SK-N-SH (cell line): ENCODE results near the gene JMJD8. TPM values are rescaled to one million over a fixed set of nuclear protein-coding genes. Genes with fewer than 3 reads are reported as not detected.
A peak's percentile ranks its signal among the peaks of the same experiment; 100 is the strongest.

Experiments used
- CTCF ChIA-PET: fragments of 300-600, 350-600 bp; formaldehyde crosslinking; extraction: SDS; loops from one replicate; lab custom pipeline; 2021; lab: Yijun Ruan, JAX
- POLR2A ChIA-PET: fragments of 350-600 bp; sonication (Branson Sonifier 250); formaldehyde crosslinking; extraction: SDS; loops from one replicate; lab custom pipeline; 2020; ENCODE audit warnings: antibody characterized with exemption, inconsistent platforms; lab: Yijun Ruan, JAX
- DNase-seq: peaks from one replicate; pipeline ENCODE4 v3.0.0; 2012
- H2AFZ ChIP-seq: fragments of 200-600 bp; sonication (generic); 2 replicates; pipeline ENCODE4 v1.8.1; 2016; ENCODE audit warnings: antibody characterized with exemption, mild to moderate bottlenecking, low read depth
- H3F3A ChIP-seq: fragments of 200-600 bp; sonication (generic); replicated peaks from 2 replicates; pipeline ENCODE3; 2016; ENCODE audit warnings: antibody characterized with exemption, mild to moderate bottlenecking; ENCODE audit not compliant: insufficient read depth
- H3K27ac ChIP-seq, 2 experiments: fragments of 200-500 bp in 1 of 2; fragments of 200-600 bp in 1 of 2; sonication (Bioruptor generic) in 1 of 2; sonication (generic), shearing (Covaris generic) in 1 of 2; 2 replicates each; pipeline versions ENCODE4 v1.5.1 to v1.6.1; 2014 to 2016; ENCODE audit warnings: low read depth in 2 of 2, inconsistent platforms in 1 of 2, low read length in 1 of 2, mild to moderate bottlenecking in 1 of 2, mixed read lengths in 1 of 2
- H3K27me3 ChIP-seq: fragments of 200-600 bp; sonication (generic), shearing (Covaris generic); 2 replicates; pipeline ENCODE4 v1.6.1; 2016; ENCODE audit warnings: mixed run types; ENCODE audit not compliant: insufficient read depth
- H3K36me3 ChIP-seq, 2 experiments: fragments of 200-500 bp in 1 of 2; fragments of 200-600 bp in 1 of 2; sonication (Bioruptor generic) in 1 of 2; sonication (generic) in 1 of 2; replicated peaks in 1 of 2; 2 replicates each; pipeline versions ENCODE3 to v1.5.1; 2014 to 2016; ENCODE audit warnings: low read length in 1 of 2, mild to moderate bottlenecking in 1 of 2; ENCODE audit not compliant: insufficient read depth in 2 of 2, control insufficient read depth in 1 of 2
- H3K4me1 ChIP-seq, 2 experiments: fragments of 200-500 bp in 1 of 2; fragments of 200-600 bp in 1 of 2; sonication (Bioruptor generic) in 1 of 2; sonication (generic), shearing (Covaris generic) in 1 of 2; 2 replicates each; pipeline versions ENCODE4 v1.5.1 to v1.6.1; 2014 to 2016; ENCODE audit warnings: low read depth in 1 of 2, low read length in 1 of 2, mixed run types in 1 of 2; ENCODE audit not compliant: insufficient read depth in 2 of 2, control insufficient read depth in 1 of 2
- H3K4me2 ChIP-seq: fragments of 200-600 bp; sonication (generic), shearing (Covaris generic); 2 replicates; pipeline ENCODE4 v1.6.1; 2017; ENCODE audit warnings: mixed run types
- H3K4me3 ChIP-seq, 2 experiments: fragments of 200-500 bp in 1 of 2; fragments of 200-600 bp in 1 of 2; sonication (Bioruptor generic) in 1 of 2; sonication (generic), shearing (Covaris generic) in 1 of 2; 2 replicates each; pipeline versions ENCODE4 v1.5.1 to v1.8.1; 2014 to 2016; ENCODE audit warnings: low read depth in 2 of 2, inconsistent platforms in 1 of 2, low read length in 1 of 2, mild to moderate bottlenecking in 1 of 2, mixed read lengths in 1 of 2, moderate library complexity in 1 of 2
- H3K79me2 ChIP-seq: fragments of 200-600 bp; sonication (generic); 2 replicates; pipeline ENCODE4 v1.8.1; 2017; ENCODE audit warnings: mild to moderate bottlenecking; ENCODE audit not compliant: insufficient read depth
- H3K9ac ChIP-seq: fragments of 200-600 bp; sonication (generic); 2 replicates; pipeline ENCODE4 v1.6.1; 2017; ENCODE audit warnings: mixed run types
- H3K9me2 ChIP-seq: fragments of 200-600 bp; sonication (generic); 2 replicates; pipeline ENCODE4 v1.6.1; 2017; ENCODE audit warnings: mixed run types
- H3K9me3 ChIP-seq: fragments of 200-600 bp; sonication (generic); 2 replicates; pipeline ENCODE4 v1.6.1; 2017; ENCODE audit warnings: mixed run types, mild to moderate bottlenecking, moderate library complexity
- H4K20me1 ChIP-seq: fragments of 200-600 bp; sonication (generic); 2 replicates; pipeline ENCODE4 v1.6.1; 2017; ENCODE audit warnings: mild to moderate bottlenecking, mixed run types; ENCODE audit not compliant: insufficient read depth
- CHD2 ChIP-seq: fragments of 150-350 bp; IDR thresholded peaks from 2 replicates; pipeline ENCODE4 v1.6.1; 2018; ENCODE audit warnings: low read length; ENCODE audit not compliant: partially characterized antibody
- CTCF ChIP-seq: fragments of 200-600 bp; sonication (generic); IDR thresholded peaks from 2 replicates; pipeline ENCODE4 v1.6.1; 2017; ENCODE audit warnings: antibody characterized with exemption, mild to moderate bottlenecking, moderate library complexity
- ELF1 ChIP-seq: IDR thresholded peaks from 2 replicates; pipeline ENCODE4 v1.4.0; 2012
- EP300 ChIP-seq, 2 experiments: IDR thresholded peaks; 2 replicates each; pipeline versions ENCODE4 v1.4.0 to v1.6.1; 2012; ENCODE audit warnings: borderline replicate concordance in 1 of 2, low read depth in 1 of 2, low read length in 1 of 2
- EZH2phosphoT487 ChIP-seq: fragments of 200-600 bp; sonication (generic); IDR thresholded peaks from 2 replicates; pipeline ENCODE4 v1.6.1; 2017; ENCODE audit warnings: low read depth, mixed run types, mild to moderate bottlenecking, antibody characterized with exemption, moderate library complexity, borderline replicate concordance
- FOXJ3 ChIP-seq: sonication (generic); formaldehyde crosslinking; IDR thresholded peaks from 2 replicates; pipeline ENCODE4 v1.5.1; 2020; ENCODE audit warnings: mild to moderate bottlenecking, missing genetic modification reagents
- GABPA ChIP-seq: IDR thresholded peaks from 2 replicates; pipeline ENCODE4 v1.4.0; 2012; ENCODE audit warnings: low read depth, mild to moderate bottlenecking
- GATA2 ChIP-seq: sonication (generic); formaldehyde crosslinking; IDR thresholded peaks from 2 replicates; pipeline ENCODE4 v1.5.0; 2020; ENCODE audit warnings: mild to moderate bottlenecking, missing genetic modification reagents
- JUND ChIP-seq: IDR thresholded peaks from 2 replicates; pipeline ENCODE4 v1.4.0; 2012
- MAX ChIP-seq: IDR thresholded peaks from 2 replicates; pipeline ENCODE4 v1.4.0; 2012; ENCODE audit warnings: low read depth
- MXI1 ChIP-seq: IDR thresholded peaks from 2 replicates; pipeline ENCODE4 v1.6.1; 2012; ENCODE audit warnings: mild to moderate bottlenecking, low read depth, low read length, improper control_type of control experiment
- NRF1 ChIP-seq: IDR thresholded peaks from 2 replicates; pipeline ENCODE4 v1.6.1; 2012; ENCODE audit warnings: low read depth, mild to moderate bottlenecking, low read length
- PBX3 ChIP-seq: IDR thresholded peaks from 2 replicates; pipeline ENCODE4; 2012
- POLR2AphosphoS5 ChIP-seq: IDR thresholded peaks from 2 replicates; pipeline ENCODE4 v1.6.1; 2012; ENCODE audit warnings: low read depth, low read length
- RAD21 ChIP-seq: IDR thresholded peaks from 2 replicates; pipeline ENCODE4 v1.6.1; 2012; ENCODE audit warnings: mild to moderate bottlenecking, low read length
- REST ChIP-seq: IDR thresholded peaks from 2 replicates; pipeline ENCODE4 v1.6.1; 2012; ENCODE audit warnings: mild to moderate bottlenecking, low read depth, low read length, moderate library complexity
- SIN3A ChIP-seq: IDR thresholded peaks from 2 replicates; pipeline ENCODE4 v1.6.1; 2012; ENCODE audit warnings: low read depth, mild to moderate bottlenecking, low read length, moderate library complexity, borderline replicate concordance
- SMC3 ChIP-seq: IDR thresholded peaks from 2 replicates; pipeline ENCODE4 v1.6.1; 2012; ENCODE audit warnings: low read depth, low read length, improper control_type of control experiment
- TAF1 ChIP-seq: IDR thresholded peaks from 2 replicates; pipeline ENCODE4 v1.6.1; 2012; ENCODE audit warnings: low read depth, mild to moderate bottlenecking, low read length, moderate library complexity, borderline replicate concordance
- YY1 ChIP-seq: IDR thresholded peaks from 2 replicates; pipeline ENCODE4 v1.4.0; 2012; ENCODE audit warnings: low read depth, mild to moderate bottlenecking
- ZBTB33 ChIP-seq: IDR thresholded peaks from 2 replicates; pipeline ENCODE4 v1.4.0; 2012; ENCODE audit warnings: low read depth, borderline replicate concordance
- whole genome bisulfite sequencing: methylation state at CpG from one replicate; pipeline ENCODE4 v1.1.6; 2017; ENCODE audit warnings: low lambda C conversion rate; 5-methylcytosine and 5-hydroxymethylcytosine counted together
- polyA plus RNA-seq, 3 experiments: library from polyadenylated mRNA; depleted of rRNA; stranded (reverse); fragments of >200 nt; gene quantifications; 2 replicates each; pipeline ENCODE4 v1.2.3, GENCODE V29; 2012

The JMJD8 gene
- polyA plus RNA-seq, 1 of the 3 experiments (the other 2 are of a cell fraction) = 67.0 TPM

- peak; percentile 74 for TF ChIP-seq REST
- peak; percentile 44; the same call in 1 of the 2 replicates for TF ChIP-seq RAD21
- peak; percentile 57 for TF ChIP-seq PBX3
- peak; percentile 79 for TF ChIP-seq ELF1
- peak; percentile 76; the same call in 1 of the 2 replicates for TF ChIP-seq MXI1
- peak; percentile 52; the same call in 1 of the 2 replicates for TF ChIP-seq ZBTB33
- TF ChIP-seq FOXJ3 = no peak
- peak; percentile 77; the same call in 1 of the 2 replicates for TF ChIP-seq POLR2AphosphoS5
- peak; percentile 25 to 30; a peak in 1 of 4 replicates for TF ChIP-seq EP300 (IDR thresholded peaks at IDR 0.05; ENCODE audit: borderline replicate concordance in 1 of 2, low read depth in 1 of 2, low read length in 1 of 2)
- peak; percentile 95; the same call in 1 of the 2 replicates for TF ChIP-seq SIN3A
- TF ChIP-seq NRF1 = no peak; the same call in 1 of the 2 replicates
- TF ChIP-seq CHD2 = peak; percentile 73
- TF ChIP-seq JUND = no peak
- peak; percentile 61; the same call in 1 of the 2 replicates for TF ChIP-seq MAX
- peak; percentile 83 for TF ChIP-seq YY1
- no peak for TF ChIP-seq GATA2 (CRISPR knock-in tag)
- TF ChIP-seq TAF1 = peak; percentile 90
- TF ChIP-seq CTCF = peak; percentile 82
- peak; percentile 53 for TF ChIP-seq SMC3
- TF ChIP-seq EZH2phosphoT487 = no peak
- TF ChIP-seq GABPA = peak; percentile 90
- Histone ChIP-seq H3K27ac (peak within 1 kb of the TSS; percentile 56 to 81), H4K20me1 (0 out of 2 replicates have a peak, but pooled peaks cover 6% of the 10 kb centered on the region), H3K9ac (peak within 1 kb of the TSS; percentile 88), H3K79me2 (peaks cover 25% of the 10 kb centered on the region), H3K36me3 (peaks cover 5 to 42% of the 10 kb centered on the region in 2 experiments), H3K4me1 (peaks cover 0 to 15% of the 10 kb centered on the region in 2 experiments; a peak in 1 of 4 replicates), H3K4me3 (peak within 1 kb of the TSS; percentile 88 to 93), H3F3A (no peaks in the 10 kb centered on the region), H3K9me3 (no peaks in the 10 kb centered on the region), H2AFZ (peak within 1 kb of the TSS; percentile 36; the same call in 1 of the 2 replicates), H3K4me2 (peak within 1 kb of the TSS; percentile 96), H3K9me2 (no peaks in the 10 kb centered on the region), H3K27me3 (no peaks in the 10 kb centered on the region)
- under 1% methylated on average over 26 of the region's 78 CpGs for WGBS
- peak; percentile 96 for DNase-seq
- ChIA-PET CTCF (interaction anchor here (0.6 to 6.3 kb wide), 19 partner anchors 8 to 276 kb away, joined by 3 to 69 read pairs (median 5); partner anchors contain the start of genes JMJD8, RHBDL1, WDR24 and WDR90), POLR2A (interaction anchor here (0.6 to 1.5 kb wide), 3 partner anchors 11 to 16 kb away, joined by 4 read pairs; partner anchors contain the start of genes JMJD8 and STUB1)
Measured at GRCh38 chr16:667780-668518, 16.2 kb downstream of the JMJD8 start, which contains the start of gene RHOT2. RHOT2 (plus strand) TSS chr16:668132; CDS start chr16:668200, 68 bp downstream.
